ENCODE measurements around the gene CDCA5. TPM values are rescaled to one million over a fixed set of nuclear protein-coding genes. Genes with fewer than 3 reads are reported as not detected.
"Not testable (repeated sequence)": the region's sequence is repeated elsewhere in the genome, so short reads cannot be mapped to it uniquely, and the experiment has no call there.

CDCA5 gene
- total RNA-seq, 2 donors from 2014 or later: 139 to 174 TPM

GRCh38 chr11:65125197-65126056 lies 41.6 kb upstream of the CDCA5 start:
- H3K27ac Mint-ChIP-seq: no peak overlapping the region
- no peaks in the 10 kb centered on the region for H3K27me3 Mint-ChIP-seq (ENCODE audit: low read depth)
- peaks cover 15 to 32% of the 10 kb centered on the region in 2 donors for H3K36me3 Mint-ChIP-seq (ENCODE audit: insufficient read depth in 2 of 2)
- no peak overlapping the region for H3K4me3 Mint-ChIP-seq
- DNase-seq (no peak), ATAC-seq (replicated peaks in 1 of 2) (no peak)
- H3K4me1 Mint-ChIP-seq (ENCODE audit: low read depth): peaks cover 27% of the 10 kb centered on the region
- no peaks in the 10 kb centered on the region for H3K9me3 Mint-ChIP-seq

- Mint-ChIP-seq H3K9me3 (no peaks in the 10 kb centered on the region), H3K27me3 (ENCODE audit: low read depth) (no peaks in the 10 kb centered on the region), H3K36me3 (ENCODE audit: insufficient read depth in 2 of 2) (peaks cover 15 to 30% of the 10 kb centered on the region in 2 donors), H3K4me1 (ENCODE audit: low read depth) (peaks cover 35% of the 10 kb centered on the region), H3K4me3 (peak overlapping the region; percentile 29 to 59), H3K27ac (no peak overlapping the region)
- DNase-seq (no peak), ATAC-seq (replicated peaks in 1 of 2) (no peak)
Measured at GRCh38 chr11:65124480-65125196, 40.8 kb upstream of the CDCA5 start.

- Mint-ChIP-seq H3K4me3 (peak within 1 kb of the TSS; percentile 94 to 96), H3K27me3 (ENCODE audit: low read depth) (no peaks in the 10 kb centered on the region), H3K4me1 (ENCODE audit: low read depth) (peaks cover 54% of the 10 kb centered on the region), H3K27ac (peak within 1 kb of the TSS; percentile 95), H3K9me3 (no peaks in the 10 kb centered on the region), H3K36me3 (ENCODE audit: insufficient read depth in 2 of 2) (peaks cover 21 to 43% of the 10 kb centered on the region in 2 donors)
- DNase-seq: peak; percentile 99 to 100
- ATAC-seq (replicated peaks in 1 of 2): peak; percentile 86 to 87
Measured at GRCh38 chr11:65121865-65122696, 38.2 kb upstream of the CDCA5 start, which contains the start of the genes FAU and MRPL49. FAU (minus strand) TSS chr11:65122134; CDS start chr11:65121813, 321 bp downstream. MRPL49 (plus strand) TSS chr11:65122321; CDS start chr11:65122347, 26 bp downstream.

- ATAC-seq (replicated peaks in 1 of 2) (no peak), DNase-seq (peak; percentile 45 to 51)
- Mint-ChIP-seq H3K36me3 (ENCODE audit: insufficient read depth in 2 of 2) (peaks cover 18 to 40% of the 10 kb centered on the region in 2 donors), H3K27ac (peak overlapping the region; percentile 95), H3K27me3 (ENCODE audit: low read depth) (no peaks in the 10 kb centered on the region), H3K4me3 (peak overlapping the region; percentile 94 to 96), H3K9me3 (no peaks in the 10 kb centered on the region), H3K4me1 (ENCODE audit: low read depth) (peaks cover 58% of the 10 kb centered on the region)
Measured at GRCh38 chr11:65121447-65121864, 37.6 kb upstream of the CDCA5 start.

GRCh38 chr11:65120831-65121230 lies 37.0 kb upstream of the CDCA5 start:
- DNase-seq (no peak), ATAC-seq (replicated peaks in 1 of 2) (no peak)
- peak overlapping the region; percentile 95 for H3K27ac Mint-ChIP-seq
- H3K4me3 Mint-ChIP-seq: peak overlapping the region; percentile 94 to 96
- H3K27me3 Mint-ChIP-seq (ENCODE audit: low read depth): no peaks in the 10 kb centered on the region
- H3K9me3 Mint-ChIP-seq: no peaks in the 10 kb centered on the region
- peaks cover 64% of the 10 kb centered on the region for H3K4me1 Mint-ChIP-seq (ENCODE audit: low read depth)
- peaks cover 18 to 40% of the 10 kb centered on the region in 2 donors for H3K36me3 Mint-ChIP-seq (ENCODE audit: insufficient read depth in 2 of 2)

- DNase-seq: no peak
- H3K4me1 Mint-ChIP-seq (ENCODE audit: low read depth): peaks cover 71% of the 10 kb centered on the region
- no peaks in the 10 kb centered on the region for H3K27me3 Mint-ChIP-seq (ENCODE audit: low read depth)
- ATAC-seq (replicated peaks in 1 of 2): no peak
- no peaks in the 10 kb centered on the region for H3K9me3 Mint-ChIP-seq
- peak overlapping the region; percentile 95 for H3K27ac Mint-ChIP-seq
- H3K36me3 Mint-ChIP-seq (ENCODE audit: insufficient read depth in 2 of 2): peaks cover 18 to 33% of the 10 kb centered on the region in 2 donors
- H3K4me3 Mint-ChIP-seq: no peak overlapping the region
Measured at GRCh38 chr11:65119670-65119995, 35.8 kb upstream of the CDCA5 start.

- Mint-ChIP-seq H3K4me1 (ENCODE audit: low read depth) (peaks cover 68% of the 10 kb centered on the region), H3K36me3 (ENCODE audit: insufficient read depth in 2 of 2) (peaks cover 18 to 33% of the 10 kb centered on the region in 2 donors), H3K27ac (peak overlapping the region; percentile 95), H3K4me3 (peak overlapping the region in 1 of 2 donors; percentile 7)
- ATAC-seq (replicated peaks in 1 of 2); H3K27me3 Mint-ChIP-seq (ENCODE audit: low read depth); DNase-seq; H3K9me3 Mint-ChIP-seq: not testable (repeated sequence)
Measured at GRCh38 chr11:65118891-65119669, 35.2 kb upstream of the CDCA5 start.

GRCh38 chr11:65118097-65118837 lies 34.4 kb upstream of the CDCA5 start:
- Mint-ChIP-seq H3K9me3 (no peaks in the 10 kb centered on the region), H3K27me3 (ENCODE audit: low read depth) (no peaks in the 10 kb centered on the region), H3K4me3 (peak overlapping the region; percentile 88 to 89), H3K36me3 (ENCODE audit: insufficient read depth in 2 of 2) (peaks cover 18 to 33% of the 10 kb centered on the region in 2 donors), H3K4me1 (ENCODE audit: low read depth) (peaks cover 70% of the 10 kb centered on the region), H3K27ac (peak overlapping the region; percentile 88)
- DNase-seq (no peak), ATAC-seq (replicated peaks in 1 of 2) (no peak)

- ATAC-seq (replicated peaks in 1 of 2): peak; percentile 62 to 63
- peaks cover 69% of the 10 kb centered on the region for H3K4me1 Mint-ChIP-seq (ENCODE audit: low read depth)
Measured at GRCh38 chr11:65117206-65118096, 33.6 kb upstream of the CDCA5 start, which contains the start of gene ZNHIT2. ZNHIT2 (minus strand) TSS chr11:65117701; CDS start chr11:65117653, 48 bp downstream.

GRCh38 chr11:65116370-65117205 lies 32.7 kb upstream of the CDCA5 start:
- Mint-ChIP-seq H3K36me3 (ENCODE audit: insufficient read depth in 2 of 2) (peaks cover 13 to 26% of the 10 kb centered on the region in 2 donors), H3K27me3 (ENCODE audit: low read depth) (no peaks in the 10 kb centered on the region), H3K9me3 (no peaks in the 10 kb centered on the region), H3K4me3 (peak overlapping the region; percentile 88 to 89), H3K27ac (peak overlapping the region; percentile 96), H3K4me1 (ENCODE audit: low read depth) (peaks cover 75% of the 10 kb centered on the region)
- DNase-seq (peak; percentile 77 to 80), ATAC-seq (replicated peaks in 1 of 2) (peak; percentile 40 to 49)

More at GRCh38 chr11:65117206-65118096, 33.6 kb upstream of the CDCA5 start, which contains the start of gene ZNHIT2:
- peak within 1 kb of the TSS; percentile 88 to 89 for H3K4me3 Mint-ChIP-seq
- H3K27ac Mint-ChIP-seq: peak within 1 kb of the TSS; percentile 96
- H3K27me3 Mint-ChIP-seq (ENCODE audit: low read depth): no peaks in the 10 kb centered on the region
- peak; percentile 100 for DNase-seq
- H3K36me3 Mint-ChIP-seq (ENCODE audit: insufficient read depth in 2 of 2): peaks cover 18 to 33% of the 10 kb centered on the region in 2 donors
- H3K9me3 Mint-ChIP-seq: no peaks in the 10 kb centered on the region
